HepG2 (cell line): Measurements from ENCODE around the gene JAGN1.

Experiments used
- CEBPB ChIP-seq: IDR thresholded peaks from 2 replicates; pipeline ENCODE4 v1.6.1; 2011; ENCODE audit warnings: low read depth, low read length, improper control_type of control experiment, borderline replicate concordance
- LCORL ChIP-seq, 2 experiments: fragments of 450-650 bp in 1 of 2; sonication (generic) in 1 of 2; formaldehyde crosslinking in 1 of 2; IDR thresholded peaks; 2 replicates each; pipeline versions ENCODE4 v1.5.0 to v1.6.1; 2017 to 2020; ENCODE audit warnings: antibody characterized with exemption in 1 of 2, missing genetic modification reagents in 1 of 2
- MYC ChIP-seq: sonication (generic); formaldehyde crosslinking; IDR thresholded peaks from 2 replicates; pipeline ENCODE4 v1.9.0; 2021; ENCODE audit warnings: missing genetic modification reagents, borderline replicate concordance
- NR2F1 ChIP-seq, 2 experiments: fragments of 450-650 bp in 1 of 2; formaldehyde crosslinking in 1 of 2; IDR thresholded peaks; 2 replicates each; pipeline versions ENCODE4 v1.5.0 to v1.6.1; 2016 to 2020; ENCODE audit warnings: mild to moderate bottlenecking in 1 of 2, missing compliant biosample characterization in 1 of 2, missing genetic modification reagents in 1 of 2, moderate library complexity in 1 of 2
- TAF1 ChIP-seq: sonication (generic); formaldehyde crosslinking; IDR thresholded peaks from 2 replicates; pipeline ENCODE4 v1.4.0; 2020; ENCODE audit warnings: missing genetic modification reagents
- ZNF180 ChIP-seq: sonication (generic); formaldehyde crosslinking; IDR thresholded peaks from 2 replicates; pipeline ENCODE4 v1.4.0; 2020; ENCODE audit warnings: low read depth, missing genetic modification reagents, borderline replicate concordance
- ZNF274 ChIP-seq: sonication (generic); formaldehyde crosslinking; IDR thresholded peaks from 2 replicates; pipeline ENCODE4 v1.5.1; 2020; ENCODE audit warnings: mild to moderate bottlenecking, missing genetic modification reagents
- ZNF350 ChIP-seq: sonication (generic); formaldehyde crosslinking; IDR thresholded peaks from 2 replicates; pipeline ENCODE4 v1.4.0; 2020; ENCODE audit warnings: mild to moderate bottlenecking, low read depth, missing genetic modification reagents, borderline replicate concordance
- ZNF674 ChIP-seq: sonication (generic); formaldehyde crosslinking; IDR thresholded peaks from 2 replicates; pipeline ENCODE4 v1.5.0; 2020; ENCODE audit warnings: low read depth, mild to moderate bottlenecking, missing genetic modification reagents
- ZNF768 ChIP-seq: sonication (generic); formaldehyde crosslinking; IDR thresholded peaks from 2 replicates; pipeline ENCODE4 v1.4.0; 2020; ENCODE audit warnings: missing genetic modification reagents
- TF ChIP-seq, protein P1 (sequence below): sonication (generic); formaldehyde crosslinking; IDR thresholded peaks from 2 replicates; pipeline ENCODE4 v1.5.0; 2020; ENCODE audit warnings: mild to moderate bottlenecking, missing genetic modification reagents, moderate library complexity
- TF ChIP-seq, protein P2 (sequence below): sonication (generic); formaldehyde crosslinking; IDR thresholded peaks from 2 replicates; pipeline ENCODE4 v1.4.0; 2020; ENCODE audit warnings: mild to moderate bottlenecking, missing genetic modification reagents
- TF ChIP-seq, protein P3 (sequence below): sonication (generic); formaldehyde crosslinking; IDR thresholded peaks from 2 replicates; pipeline ENCODE4 v1.4.0; 2020; ENCODE audit warnings: missing genetic modification reagents
- TF ChIP-seq, protein P4 (sequence below): sonication (generic); formaldehyde crosslinking; IDR thresholded peaks from 2 replicates; pipeline ENCODE4 v1.4.0; 2020; ENCODE audit warnings: mild to moderate bottlenecking, missing genetic modification reagents, borderline replicate concordance

DNA sequence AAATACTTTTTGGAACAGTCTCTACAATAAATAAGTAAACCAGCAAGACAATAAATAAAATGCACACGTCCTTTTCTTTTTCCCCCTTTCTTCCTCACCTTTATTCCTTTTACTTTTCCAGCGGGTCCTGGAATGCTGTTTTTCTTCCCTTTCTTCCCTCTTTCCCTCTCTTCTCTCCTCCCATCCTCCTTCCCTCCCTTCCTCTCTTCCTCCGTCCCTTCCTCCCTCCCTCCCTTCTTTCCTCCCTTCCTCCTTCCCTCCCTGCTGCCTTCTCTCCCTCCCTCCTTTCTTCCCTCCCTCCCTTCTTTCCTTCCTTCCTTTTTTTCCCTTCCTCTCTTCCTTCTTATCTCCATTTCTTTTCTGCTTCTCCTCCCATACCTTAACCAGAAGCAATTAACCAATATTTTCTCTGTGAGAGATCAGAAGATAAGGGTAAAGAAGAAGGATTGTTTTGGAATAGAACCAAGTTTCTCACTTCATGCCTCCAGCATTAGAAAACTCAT is 8.9 kb downstream of the JAGN1 start:
- TF ChIP-seq MYC (CRISPR knock-in tag) (no peak), ZNF768 (CRISPR knock-in tag) (no peak), ZNF274 (no peak), LCORL (IDR thresholded peaks at IDR 0.05) (no peak), LCORL (CRISPR knock-in tag; IDR thresholded peaks at IDR 0.05) (no peak), ZNF674 (CRISPR knock-in tag) (no peak), ZNF180 (CRISPR knock-in tag) (no peak), ZNF350 (CRISPR knock-in tag) (no peak), TAF1 (no peak), CEBPB (no peak), NR2F1 (CRISPR knock-in tag; IDR thresholded peaks at IDR 0.05) (no peak)
- TF ChIP-seq, protein P1, sequence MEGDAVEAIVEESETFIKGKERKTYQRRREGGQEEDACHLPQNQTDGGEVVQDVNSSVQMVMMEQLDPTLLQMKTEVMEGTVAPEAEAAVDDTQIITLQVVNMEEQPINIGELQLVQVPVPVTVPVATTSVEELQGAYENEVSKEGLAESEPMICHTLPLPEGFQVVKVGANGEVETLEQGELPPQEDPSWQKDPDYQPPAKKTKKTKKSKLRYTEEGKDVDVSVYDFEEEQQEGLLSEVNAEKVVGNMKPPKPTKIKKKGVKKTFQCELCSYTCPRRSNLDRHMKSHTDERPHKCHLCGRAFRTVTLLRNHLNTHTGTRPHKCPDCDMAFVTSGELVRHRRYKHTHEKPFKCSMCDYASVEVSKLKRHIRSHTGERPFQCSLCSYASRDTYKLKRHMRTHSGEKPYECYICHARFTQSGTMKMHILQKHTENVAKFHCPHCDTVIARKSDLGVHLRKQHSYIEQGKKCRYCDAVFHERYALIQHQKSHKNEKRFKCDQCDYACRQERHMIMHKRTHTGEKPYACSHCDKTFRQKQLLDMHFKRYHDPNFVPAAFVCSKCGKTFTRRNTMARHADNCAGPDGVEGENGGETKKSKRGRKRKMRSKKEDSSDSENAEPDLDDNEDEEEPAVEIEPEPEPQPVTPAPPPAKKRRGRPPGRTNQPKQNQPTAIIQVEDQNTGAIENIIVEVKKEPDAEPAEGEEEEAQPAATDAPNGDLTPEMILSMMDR: no peak
- TF ChIP-seq, protein P2, sequence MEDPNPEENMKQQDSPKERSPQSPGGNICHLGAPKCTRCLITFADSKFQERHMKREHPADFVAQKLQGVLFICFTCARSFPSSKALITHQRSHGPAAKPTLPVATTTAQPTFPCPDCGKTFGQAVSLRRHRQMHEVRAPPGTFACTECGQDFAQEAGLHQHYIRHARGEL (CRISPR knock-in tag): no peak
- TF ChIP-seq, protein P3, sequence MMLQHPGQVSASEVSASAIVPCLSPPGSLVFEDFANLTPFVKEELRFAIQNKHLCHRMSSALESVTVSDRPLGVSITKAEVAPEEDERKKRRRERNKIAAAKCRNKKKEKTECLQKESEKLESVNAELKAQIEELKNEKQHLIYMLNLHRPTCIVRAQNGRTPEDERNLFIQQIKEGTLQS: no peak
- TF ChIP-seq, protein P4, sequence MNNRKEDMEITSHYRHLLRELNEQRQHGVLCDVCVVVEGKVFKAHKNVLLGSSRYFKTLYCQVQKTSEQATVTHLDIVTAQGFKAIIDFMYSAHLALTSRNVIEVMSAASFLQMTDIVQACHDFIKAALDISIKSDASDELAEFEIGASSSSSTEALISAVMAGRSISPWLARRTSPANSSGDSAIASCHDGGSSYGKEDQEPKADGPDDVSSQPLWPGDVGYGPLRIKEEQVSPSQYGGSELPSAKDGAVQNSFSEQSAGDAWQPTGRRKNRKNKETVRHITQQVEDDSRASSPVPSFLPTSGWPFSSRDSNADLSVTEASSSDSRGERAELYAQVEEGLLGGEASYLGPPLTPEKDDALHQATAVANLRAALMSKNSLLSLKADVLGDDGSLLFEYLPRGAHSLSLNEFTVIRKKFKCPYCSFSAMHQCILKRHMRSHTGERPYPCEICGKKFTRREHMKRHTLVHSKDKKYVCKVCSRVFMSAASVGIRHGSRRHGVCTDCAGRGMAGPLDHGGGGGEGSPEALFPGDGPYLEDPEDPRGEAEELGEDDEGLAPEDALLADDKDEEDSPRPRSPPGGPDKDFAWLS (CRISPR knock-in tag): no peak
